Activated naive CD4-positive, alpha-beta T cell treated with anti-CD3 and anti-CD28 coated beads, Interleukin-2, amount 50 U/mL, for 72 hours (primary cell): ENCODE results near the gene HSPBAP1. TPM values are rescaled to one million over a fixed set of nuclear protein-coding genes. Genes with fewer than 3 reads are reported as not detected.
"Not testable (repeated sequence)": the region's sequence is repeated elsewhere in the genome, so short reads cannot be mapped to it uniquely, and the experiment has no call there.

Experiments used
- ATAC-seq, 2 donors: fragments of 150-1000 bp; cut with Tn5 transposase; 2 replicates each; pipeline ENCODE4 v1.10.0; 2021; ENCODE audit warnings: mild to moderate bottlenecking in 2 of 2, moderate library complexity in 2 of 2
- DNase-seq, 2 donors: peaks; one replicate each; pipeline ENCODE4 v3.0.0; 2021 to 2022; ENCODE audit warnings: low spot score in 2 of 2
- H3K27ac Mint-ChIP-seq, 2 donors: one replicate each; pipeline ENCODE4 v1.8.0; 2022; ENCODE audit warnings: mild to moderate bottlenecking in 2 of 2, mixed read lengths in 2 of 2
- H3K36me3 Mint-ChIP-seq, 2 donors: one replicate each; pipeline ENCODE4 v1.8.0; 2022; ENCODE audit warnings: mixed read lengths in 2 of 2
- H3K9me3 Mint-ChIP-seq, 2 donors: one replicate each; pipeline ENCODE4 v1.8.0; 2022; ENCODE audit warnings: mixed read lengths in 2 of 2
- total RNA-seq, 2 donors: library from RNA; stranded (reverse); gene quantifications; one replicate each; pipeline ENCODE4 v1.2.3, GENCODE V29; 2022

Gene HSPBAP1
- total RNA-seq, 2 donors from 2014 or later = 5.3 to 6.6 TPM

DNA sequence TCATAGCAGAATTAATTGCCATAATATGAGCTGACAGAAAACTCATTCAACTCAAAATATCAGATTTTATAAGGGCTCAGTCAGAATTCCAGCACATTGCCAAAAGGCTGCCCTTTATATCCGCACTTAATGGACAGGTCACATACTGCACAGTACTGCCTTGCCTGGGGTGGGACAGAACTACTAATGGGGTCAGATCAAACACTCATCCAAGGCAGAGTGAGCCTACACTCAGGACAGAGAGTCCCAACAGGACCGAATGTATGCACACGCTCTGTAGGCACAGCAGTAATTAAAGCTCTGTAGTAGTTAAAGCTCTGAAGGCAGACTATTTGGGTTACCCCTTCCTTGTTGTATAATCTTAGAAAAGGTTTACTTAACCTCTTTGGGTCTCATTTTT lies 27.2 kb downstream of the HSPBAP1 start:
- H3K9me3 Mint-ChIP-seq = no peaks in the 10 kb centered on the region
- no peak overlapping the region for H3K27ac Mint-ChIP-seq
- DNase-seq (no peak), ATAC-seq (no peak)
- no peaks in the 10 kb centered on the region for H3K36me3 Mint-ChIP-seq

- Mint-ChIP-seq H3K36me3 (no peaks in the 10 kb centered on the region), H3K9me3 (no peaks in the 10 kb centered on the region), H3K27ac (no peak overlapping the region)
- ATAC-seq (no peak), DNase-seq (no peak)
These were observed 33.0 kb downstream of the HSPBAP1 start for GRCh38 chr3:122760453-122761271.

GRCh38 chr3:122758877-122759560 lies 34.6 kb downstream of the HSPBAP1 start:
- H3K27ac Mint-ChIP-seq = no peak overlapping the region
- ATAC-seq = no peak
- no peak for DNase-seq

DNA sequence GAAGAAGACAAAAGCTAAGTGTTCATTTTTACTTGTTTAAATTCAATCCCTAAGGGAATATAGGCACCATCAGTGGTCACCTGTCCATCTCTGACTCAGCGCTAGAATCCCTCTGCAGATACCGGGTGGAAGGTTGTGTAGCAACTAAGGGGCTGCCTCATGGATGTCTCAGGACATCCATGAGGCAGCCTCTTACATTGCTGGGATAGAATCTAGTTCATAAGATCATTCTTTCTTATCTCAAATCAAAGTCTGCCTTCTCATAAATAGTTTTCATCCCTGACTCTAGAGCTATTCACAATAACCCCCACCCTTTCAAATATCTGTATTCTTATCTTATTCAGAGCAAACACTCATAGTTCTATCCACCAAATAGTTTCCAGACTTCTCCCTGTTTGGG lies 38.1 kb downstream of the HSPBAP1 start:
- H3K36me3 Mint-ChIP-seq = no peaks in the 10 kb centered on the region
- ATAC-seq (no peak), DNase-seq (no peak)
- H3K9me3 Mint-ChIP-seq = no peaks in the 10 kb centered on the region
- H3K27ac Mint-ChIP-seq = no peak overlapping the region

More at GRCh38 chr3:122758877-122759560, 34.6 kb downstream of the HSPBAP1 start:
- H3K9me3 Mint-ChIP-seq = no peaks in the 10 kb centered on the region
- H3K36me3 Mint-ChIP-seq = no peaks in the 10 kb centered on the region

- DNase-seq (peak in 1 of 2 donors; percentile 23), ATAC-seq (peak; percentile 70 to 79)
- Mint-ChIP-seq H3K27ac (no peak overlapping the region), H3K36me3 (no peaks in the 10 kb centered on the region), H3K9me3 (no peaks in the 10 kb centered on the region)
These were observed 38.7 kb downstream of the HSPBAP1 start for GRCh38 chr3:122754929-122755328.

GRCh38 chr3:122748347-122748746 lies 45.3 kb downstream of the HSPBAP1 start:
- DNase-seq (no peak), ATAC-seq (no peak)
- Mint-ChIP-seq H3K27ac (peak overlapping the region in 1 of 2 donors; percentile 25), H3K9me3 (no peaks in the 10 kb centered on the region), H3K36me3 (peaks cover 3 to 10% of the 10 kb centered on the region in 2 donors)

DNA sequence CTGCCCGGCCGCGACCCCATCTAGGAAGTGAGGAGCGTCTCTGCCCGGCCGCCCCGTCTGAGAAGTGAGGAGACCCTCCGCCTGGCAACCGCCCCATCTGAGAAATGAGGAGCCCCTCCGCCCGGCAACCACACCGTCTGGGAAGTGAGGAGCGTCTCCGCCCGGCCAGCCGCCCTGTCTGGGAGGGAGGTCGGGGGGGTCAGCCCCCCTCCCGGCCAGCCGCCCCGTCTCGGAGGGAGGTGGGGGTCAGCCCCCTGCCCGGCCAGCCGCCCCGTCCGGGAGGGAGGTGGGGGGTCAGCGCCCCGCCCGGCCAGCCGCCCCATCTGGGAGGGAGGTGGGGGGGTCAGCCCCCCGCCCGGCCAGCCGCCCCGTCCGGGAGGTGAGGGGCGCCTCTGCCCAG lies 46.3 kb downstream of the HSPBAP1 start:
- ATAC-seq, DNase-seq, H3K36me3 Mint-ChIP-seq, H3K27ac Mint-ChIP-seq, H3K9me3 Mint-ChIP-seq: not testable (repeated sequence)

DNA sequence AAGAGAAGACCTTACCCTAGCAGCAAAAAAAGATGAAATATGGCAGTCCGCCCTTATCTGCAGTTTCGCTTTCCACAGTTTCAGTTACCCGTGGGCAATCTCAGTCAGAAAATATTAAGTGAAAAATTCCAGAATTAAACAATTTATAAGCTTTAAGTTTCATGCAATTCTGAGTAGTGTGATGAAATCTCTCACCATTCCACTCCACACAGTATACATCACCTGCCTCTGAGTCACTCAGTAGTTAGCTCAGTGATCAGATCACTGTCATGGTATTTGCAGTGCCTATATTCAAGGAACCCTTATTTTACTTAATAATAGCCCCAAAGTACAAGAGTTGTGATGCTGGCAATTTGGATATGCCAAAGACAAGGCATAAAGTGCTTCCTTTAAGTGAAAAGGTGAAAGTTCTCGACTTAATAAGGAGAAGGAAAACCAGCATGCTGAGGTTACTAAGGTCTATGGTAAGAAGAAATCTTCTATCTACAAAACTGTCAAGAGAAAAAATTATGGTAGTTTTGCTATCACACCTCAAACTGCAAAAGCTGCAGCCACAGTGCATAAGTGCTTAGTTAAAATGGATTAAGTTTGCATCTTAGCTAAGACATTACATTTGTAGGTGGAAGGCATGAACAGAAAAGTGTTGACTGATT lies 48.1 kb downstream of the HSPBAP1 start:
- peak in 1 of 2 donors; percentile 33 for ATAC-seq
- peaks cover 12 to 16% of the 10 kb centered on the region in 2 donors for H3K36me3 Mint-ChIP-seq
- no peaks in the 10 kb centered on the region for H3K9me3 Mint-ChIP-seq
- no peak overlapping the region for H3K27ac Mint-ChIP-seq
- DNase-seq = no peak

DNA sequence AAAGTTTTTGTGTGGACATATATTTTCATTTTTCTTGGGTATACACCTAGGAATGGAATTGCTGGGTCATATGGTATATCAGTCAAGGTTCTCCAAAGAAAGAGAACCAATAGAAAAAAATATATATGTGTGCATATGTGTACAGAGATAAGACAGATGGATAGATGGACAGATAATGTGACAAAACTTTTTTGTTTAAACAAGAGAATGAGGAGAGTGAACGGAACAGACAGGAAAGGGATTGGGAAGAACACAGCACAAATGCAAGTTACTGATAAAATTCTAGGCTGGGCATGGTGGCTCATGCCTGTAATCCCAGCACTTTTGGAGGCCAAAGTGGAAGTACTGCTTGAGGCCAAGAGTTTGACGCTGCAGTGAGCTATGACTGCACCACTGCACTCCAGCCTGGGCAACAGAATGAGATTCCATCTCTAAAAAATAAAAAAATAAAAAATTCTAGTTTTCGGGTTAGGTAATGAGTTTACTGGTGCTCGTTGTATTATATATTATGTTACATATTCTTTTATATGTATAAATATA lies 50.0 kb downstream of the HSPBAP1 start:
- H3K9me3 Mint-ChIP-seq = no peaks in the 10 kb centered on the region
- H3K27ac Mint-ChIP-seq = no peak overlapping the region
- H3K36me3 Mint-ChIP-seq = peaks cover 23 to 27% of the 10 kb centered on the region in 2 donors
- no peak for ATAC-seq
- DNase-seq = no peak

DNA sequence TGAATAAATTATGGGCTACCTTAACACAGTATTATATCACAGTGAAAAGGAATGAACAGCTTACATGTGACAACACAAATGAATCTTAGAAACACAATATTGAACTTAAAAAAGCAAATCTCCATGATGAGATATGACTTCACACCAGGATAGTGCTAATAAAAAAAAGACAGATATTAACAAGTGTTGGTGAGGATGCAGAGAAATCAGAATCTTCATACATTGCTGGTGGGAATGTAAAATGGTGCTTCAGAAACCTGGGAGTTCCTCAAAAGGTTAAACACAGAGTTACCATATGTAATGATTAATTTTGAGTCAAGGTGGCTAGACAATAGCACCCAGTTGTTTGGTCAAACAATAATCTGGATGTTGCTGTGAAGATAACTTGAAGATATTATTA lies 51.4 kb downstream of the HSPBAP1 start:
- peaks cover 23 to 27% of the 10 kb centered on the region in 2 donors for H3K36me3 Mint-ChIP-seq

DNA sequence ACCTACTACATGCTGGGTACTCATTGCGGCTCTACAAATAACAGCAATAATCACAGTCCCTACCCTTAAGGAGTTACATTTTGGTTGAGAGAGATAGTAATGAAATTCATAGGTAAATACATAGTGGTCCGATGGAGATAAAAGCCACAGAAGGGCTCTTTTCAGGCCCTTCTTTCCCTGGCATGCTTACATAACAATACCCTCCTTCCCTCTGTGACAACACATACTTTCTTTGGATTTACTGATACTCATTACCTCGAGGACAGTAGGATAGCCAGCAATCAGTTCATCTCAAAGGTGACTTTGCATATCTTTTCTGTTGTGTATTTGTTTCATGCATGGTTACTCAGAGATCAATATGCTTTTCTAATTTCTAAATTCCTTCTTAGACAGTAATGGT lies 54.5 kb downstream of the HSPBAP1 start:
- H3K9me3 Mint-ChIP-seq = no peaks in the 10 kb centered on the region
- H3K36me3 Mint-ChIP-seq = peaks cover 18 to 24% of the 10 kb centered on the region in 2 donors
- H3K27ac Mint-ChIP-seq = no peak overlapping the region
- DNase-seq (no peak), ATAC-seq (no peak)

More for the DNA sequence above, 51.4 kb downstream of the HSPBAP1 start:
- Mint-ChIP-seq H3K9me3 (no peaks in the 10 kb centered on the region), H3K27ac (no peak overlapping the region)
- DNase-seq = no peak
- ATAC-seq = no peak

- not testable (repeated sequence) for ATAC-seq, H3K9me3 Mint-ChIP-seq, DNase-seq
- Mint-ChIP-seq H3K27ac (peak overlapping the region in 1 of 2 donors; percentile 77), H3K36me3 (peaks cover 18 to 19% of the 10 kb centered on the region in 2 donors)
These were observed 60.7 kb downstream of the HSPBAP1 start for GRCh38 chr3:122732682-122733525.

DNA sequence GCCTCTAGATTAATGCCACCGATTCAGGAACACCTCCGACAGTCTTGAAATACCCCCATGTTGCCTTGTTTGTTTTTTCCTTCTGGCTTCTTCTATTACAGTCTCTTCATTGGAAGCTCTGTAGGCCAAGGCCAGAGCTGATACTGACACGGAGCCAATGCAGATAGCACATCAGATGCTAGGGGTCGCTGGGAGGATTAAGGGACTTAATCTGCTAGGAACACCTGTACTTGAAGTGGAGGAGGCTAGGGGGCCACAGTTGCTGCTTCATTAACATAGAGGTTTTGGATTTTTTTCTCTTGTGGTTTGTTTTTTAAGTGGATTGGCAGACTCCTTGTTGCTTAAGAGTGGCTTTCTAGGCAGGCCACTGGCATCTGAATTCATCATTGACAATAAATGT lies 63.4 kb downstream of the HSPBAP1 start:
- Mint-ChIP-seq H3K27ac (peak overlapping the region in 1 of 2 donors; percentile 45), H3K36me3 (peaks cover 24 to 34% of the 10 kb centered on the region in 2 donors), H3K9me3 (peaks cover 6 to 7% of the 10 kb centered on the region in 2 donors)
- DNase-seq (no peak), ATAC-seq (no peak)

GRCh38 chr3:122728756-122729514 lies 64.7 kb downstream of the HSPBAP1 start:
- peaks cover 4 to 5% of the 10 kb centered on the region in 2 donors for H3K9me3 Mint-ChIP-seq
- H3K36me3 Mint-ChIP-seq = peaks cover 23 to 35% of the 10 kb centered on the region in 2 donors
- no peak for DNase-seq
- H3K27ac Mint-ChIP-seq = no peak overlapping the region
- no peak for ATAC-seq

DNA sequence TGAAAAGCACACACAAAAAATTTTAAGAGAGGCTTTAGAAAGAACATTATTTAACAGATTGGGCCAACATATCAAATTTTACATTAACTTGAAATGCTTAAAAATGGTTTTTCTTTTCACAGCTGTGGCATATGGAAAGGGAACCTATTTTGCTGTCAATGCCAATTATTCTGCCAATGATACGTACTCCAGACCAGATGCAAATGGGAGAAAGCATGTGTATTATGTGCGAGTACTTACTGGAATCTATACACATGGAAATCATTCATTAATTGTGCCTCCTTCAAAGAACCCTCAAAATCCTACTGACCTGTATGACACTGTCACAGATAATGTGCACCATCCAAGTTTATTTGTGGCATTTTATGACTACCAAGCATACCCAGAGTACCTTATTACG lies 65.4 kb downstream of the HSPBAP1 start:
- peaks cover 20 to 37% of the 10 kb centered on the region in 2 donors for H3K36me3 Mint-ChIP-seq
- no peaks in the 10 kb centered on the region for H3K9me3 Mint-ChIP-seq
- no peak for DNase-seq
- no peak overlapping the region for H3K27ac Mint-ChIP-seq
- ATAC-seq = no peak
